ENCODE data around the gene CHST8.

- TF ChIP-seq CTCF (IDR thresholded peaks at IDR 0.05) (no peak), POLR2A (IDR thresholded peaks at IDR 0.05; ENCODE audit: low read depth) (no peak)
Measured at GRCh38 chr19:33810821-33811220, 189.1 kb downstream of the CHST8 start.
